ENCODE data around the gene PNO1. TPM values are rescaled to one million over a fixed set of nuclear protein-coding genes. Genes with fewer than 3 reads are reported as not detected.
A peak's percentile ranks its signal among the peaks of the same experiment; 100 is the strongest.

Gene PNO1
- total RNA-seq, 1 donor from 2014 or later = 14.2 TPM

DNA sequence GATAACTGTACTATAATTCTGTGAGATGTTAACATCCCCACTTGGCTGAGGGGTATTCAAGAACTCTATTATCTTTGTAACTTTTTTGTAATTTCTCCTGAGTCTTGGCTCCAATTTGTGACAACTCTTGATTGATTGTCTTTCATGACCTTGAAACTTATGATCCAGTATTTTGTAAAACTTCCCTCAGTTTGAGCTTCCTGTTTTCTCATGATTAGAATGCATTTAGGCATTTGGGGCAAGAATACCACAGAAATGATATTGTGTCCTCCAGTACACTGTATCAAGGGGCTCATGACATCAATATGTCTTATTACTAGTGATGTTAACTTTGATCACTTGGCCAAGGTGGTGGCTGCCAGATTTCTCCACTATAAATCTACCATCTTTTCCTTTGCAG lies 37.4 kb downstream of the PNO1 start:
- no peak for DNase-seq (ENCODE audit: low spot score in 2 of 2, unreplicated experiment in 2 of 2)
- no peaks in the 10 kb centered on the region for H3K27me3 Mint-ChIP-seq (ENCODE audit: low read depth)
- peaks cover 36% of the 10 kb centered on the region for H3K4me1 Mint-ChIP-seq
- H3K4me3 Mint-ChIP-seq = no peak overlapping the region
- TF ChIP-seq, protein P1, sequence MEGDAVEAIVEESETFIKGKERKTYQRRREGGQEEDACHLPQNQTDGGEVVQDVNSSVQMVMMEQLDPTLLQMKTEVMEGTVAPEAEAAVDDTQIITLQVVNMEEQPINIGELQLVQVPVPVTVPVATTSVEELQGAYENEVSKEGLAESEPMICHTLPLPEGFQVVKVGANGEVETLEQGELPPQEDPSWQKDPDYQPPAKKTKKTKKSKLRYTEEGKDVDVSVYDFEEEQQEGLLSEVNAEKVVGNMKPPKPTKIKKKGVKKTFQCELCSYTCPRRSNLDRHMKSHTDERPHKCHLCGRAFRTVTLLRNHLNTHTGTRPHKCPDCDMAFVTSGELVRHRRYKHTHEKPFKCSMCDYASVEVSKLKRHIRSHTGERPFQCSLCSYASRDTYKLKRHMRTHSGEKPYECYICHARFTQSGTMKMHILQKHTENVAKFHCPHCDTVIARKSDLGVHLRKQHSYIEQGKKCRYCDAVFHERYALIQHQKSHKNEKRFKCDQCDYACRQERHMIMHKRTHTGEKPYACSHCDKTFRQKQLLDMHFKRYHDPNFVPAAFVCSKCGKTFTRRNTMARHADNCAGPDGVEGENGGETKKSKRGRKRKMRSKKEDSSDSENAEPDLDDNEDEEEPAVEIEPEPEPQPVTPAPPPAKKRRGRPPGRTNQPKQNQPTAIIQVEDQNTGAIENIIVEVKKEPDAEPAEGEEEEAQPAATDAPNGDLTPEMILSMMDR (IDR thresholded peaks at IDR 0.05; ENCODE audit: unreplicated experiment) = no peak
- peaks cover 5% of the 10 kb centered on the region for H3K36me3 Mint-ChIP-seq
- no peaks in the 10 kb centered on the region for H3K9me3 Mint-ChIP-seq
- H3K27ac Mint-ChIP-seq = peak overlapping the region; percentile 8

DNA sequence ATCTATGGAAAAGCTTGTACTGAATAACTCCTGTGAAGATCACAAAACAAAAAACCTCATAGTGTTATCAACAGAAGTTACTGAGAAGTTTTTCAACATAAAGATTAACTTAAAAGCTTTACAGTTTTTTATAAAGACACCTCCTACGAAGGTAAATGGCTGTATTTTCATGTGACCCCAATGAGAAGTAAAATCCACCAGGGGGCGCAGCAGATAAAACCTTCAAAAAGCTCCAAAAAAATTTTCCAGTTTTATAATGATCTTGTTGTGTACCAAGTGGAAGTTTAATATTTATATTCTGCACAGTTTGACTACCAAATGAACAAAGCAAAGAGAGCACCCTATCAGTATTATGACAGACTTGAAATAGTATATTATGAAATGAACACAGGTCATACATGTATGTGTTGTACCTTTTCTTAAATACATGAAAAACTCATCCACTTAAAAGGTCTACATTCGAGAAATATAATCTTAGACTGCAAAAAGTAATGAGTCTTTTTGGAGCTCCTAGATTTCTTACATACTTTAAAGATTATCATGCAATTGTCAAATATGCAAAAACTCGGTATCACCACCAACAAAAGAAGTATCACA lies 38.5 kb downstream of the PNO1 start:
- DNase-seq (ENCODE audit: low spot score in 2 of 2, unreplicated experiment in 2 of 2) = no peak
- H3K9me3 Mint-ChIP-seq = no peaks in the 10 kb centered on the region
- H3K27ac Mint-ChIP-seq = peak overlapping the region; percentile 59
- TF ChIP-seq, protein P1 (IDR thresholded peaks at IDR 0.05; ENCODE audit: unreplicated experiment) = peak; percentile 70
- H3K27me3 Mint-ChIP-seq (ENCODE audit: low read depth) = no peaks in the 10 kb centered on the region
- H3K4me1 Mint-ChIP-seq = peaks cover 46% of the 10 kb centered on the region
- H3K4me3 Mint-ChIP-seq = no peak overlapping the region
- H3K36me3 Mint-ChIP-seq = peaks cover 5% of the 10 kb centered on the region

DNA sequence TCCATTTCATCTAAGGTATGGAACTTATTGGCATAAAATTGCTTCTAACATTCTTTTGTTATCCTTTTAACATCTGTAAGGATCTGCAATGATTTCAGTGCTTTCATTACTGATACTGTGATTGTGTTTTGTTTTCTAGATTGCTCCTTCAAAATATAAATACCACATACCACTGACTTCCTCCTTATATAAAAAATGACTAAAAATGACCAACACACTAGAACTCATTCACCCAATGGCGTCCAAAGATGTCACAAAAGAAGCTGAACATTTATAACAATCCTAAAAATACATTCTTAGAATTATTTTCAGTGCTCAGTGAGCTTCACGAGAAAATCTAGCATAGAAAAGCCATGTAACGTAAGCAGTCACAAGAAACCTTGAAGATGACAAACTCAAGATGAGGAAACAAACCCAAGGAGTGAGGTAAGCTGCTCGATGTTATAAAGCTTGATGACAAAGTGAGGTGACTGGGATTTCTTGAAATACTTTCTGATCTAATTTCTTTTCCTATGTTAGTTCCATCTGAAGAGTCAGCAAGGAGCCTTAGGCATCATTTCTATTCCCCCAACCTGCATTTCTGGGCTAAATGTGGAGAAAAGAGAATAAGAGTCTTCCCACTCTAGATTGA lies 42.6 kb downstream of the PNO1 start:
- H3K36me3 Mint-ChIP-seq = peaks cover 7% of the 10 kb centered on the region
- H3K9me3 Mint-ChIP-seq = no peaks in the 10 kb centered on the region
- TF ChIP-seq, protein P1 (IDR thresholded peaks at IDR 0.05; ENCODE audit: unreplicated experiment) = no peak
- H3K27me3 Mint-ChIP-seq (ENCODE audit: low read depth) = no peaks in the 10 kb centered on the region
- no peak for DNase-seq (ENCODE audit: low spot score in 2 of 2, unreplicated experiment in 2 of 2)
- peaks cover 48% of the 10 kb centered on the region for H3K4me1 Mint-ChIP-seq
- no peak overlapping the region for H3K4me3 Mint-ChIP-seq
- H3K27ac Mint-ChIP-seq = peak overlapping the region; percentile 86

DNA sequence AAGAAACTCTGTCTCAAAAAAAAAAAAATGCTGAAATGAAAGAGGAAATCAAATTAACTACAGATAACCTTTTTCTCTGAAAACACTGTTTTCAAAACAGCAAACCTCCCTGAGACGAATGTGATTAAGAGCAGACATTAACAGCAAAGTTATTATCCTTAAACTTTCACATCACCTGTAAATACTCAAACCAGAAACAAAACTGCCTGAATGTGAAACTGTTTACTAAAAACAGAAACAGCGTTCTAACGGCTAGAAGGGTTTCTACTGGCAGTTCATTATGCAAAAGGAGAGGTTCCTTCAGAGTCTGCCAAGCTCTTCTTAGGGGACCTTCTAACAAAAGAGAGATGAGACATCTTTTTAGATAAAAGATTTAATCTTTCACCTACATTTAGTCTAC lies 45.9 kb downstream of the PNO1 start:
- Mint-ChIP-seq H3K36me3 (peaks cover 2% of the 10 kb centered on the region), H3K27me3 (ENCODE audit: low read depth) (no peaks in the 10 kb centered on the region), H3K9me3 (no peaks in the 10 kb centered on the region), H3K4me3 (no peak overlapping the region), H3K27ac (peak overlapping the region; percentile 93), H3K4me1 (peaks cover 60% of the 10 kb centered on the region)
- DNase-seq (ENCODE audit: low spot score in 2 of 2, unreplicated experiment in 2 of 2) = no peak
- TF ChIP-seq, protein P1 (IDR thresholded peaks at IDR 0.05; ENCODE audit: unreplicated experiment) = no peak

DNA sequence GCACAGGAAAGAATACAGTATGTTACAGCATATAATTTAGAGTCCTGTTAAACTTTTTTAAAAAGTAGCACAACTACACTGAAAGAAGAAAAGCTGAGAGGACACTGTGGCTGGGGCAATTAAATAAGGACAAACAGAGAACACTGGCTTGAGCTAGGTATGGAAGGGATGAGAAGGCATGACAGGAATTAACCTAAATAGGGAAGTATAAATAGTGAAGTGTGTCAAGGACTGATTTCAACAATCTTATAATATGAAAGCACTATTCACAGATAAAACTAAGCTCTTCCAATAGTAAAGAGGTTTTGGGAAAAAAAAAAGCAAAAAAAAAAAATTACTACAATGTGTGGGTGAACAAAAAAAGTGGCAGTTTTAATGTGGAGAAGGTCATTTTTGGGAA lies 49.1 kb downstream of the PNO1 start:
- no peaks in the 10 kb centered on the region for H3K27me3 Mint-ChIP-seq (ENCODE audit: low read depth)
- peaks cover 16% of the 10 kb centered on the region for H3K36me3 Mint-ChIP-seq
- TF ChIP-seq, protein P1 (IDR thresholded peaks at IDR 0.05; ENCODE audit: unreplicated experiment) = no peak
- peak overlapping the region; percentile 66 for H3K27ac Mint-ChIP-seq
- no peak for DNase-seq (ENCODE audit: low spot score in 2 of 2, unreplicated experiment in 2 of 2)
- H3K4me3 Mint-ChIP-seq = no peak overlapping the region
- H3K9me3 Mint-ChIP-seq = no peaks in the 10 kb centered on the region
- peaks cover 50% of the 10 kb centered on the region for H3K4me1 Mint-ChIP-seq
